ENCODE measurements around the gene SLC4A3.
"Not testable (repeated sequence)": the region's sequence is repeated elsewhere in the genome, so short reads cannot be mapped to it uniquely, and the experiment has no call there.

Gene SLC4A3

GRCh38 chr2:219679041-219679440 lies 51.6 kb downstream of the SLC4A3 start:
- DNase-seq (ENCODE audit: low spot score) = no peak

- DNase-seq (ENCODE audit: low spot score) = no peak
Observed at GRCh38 chr2:219679571-219679970, 52.1 kb downstream of the SLC4A3 start.

DNA sequence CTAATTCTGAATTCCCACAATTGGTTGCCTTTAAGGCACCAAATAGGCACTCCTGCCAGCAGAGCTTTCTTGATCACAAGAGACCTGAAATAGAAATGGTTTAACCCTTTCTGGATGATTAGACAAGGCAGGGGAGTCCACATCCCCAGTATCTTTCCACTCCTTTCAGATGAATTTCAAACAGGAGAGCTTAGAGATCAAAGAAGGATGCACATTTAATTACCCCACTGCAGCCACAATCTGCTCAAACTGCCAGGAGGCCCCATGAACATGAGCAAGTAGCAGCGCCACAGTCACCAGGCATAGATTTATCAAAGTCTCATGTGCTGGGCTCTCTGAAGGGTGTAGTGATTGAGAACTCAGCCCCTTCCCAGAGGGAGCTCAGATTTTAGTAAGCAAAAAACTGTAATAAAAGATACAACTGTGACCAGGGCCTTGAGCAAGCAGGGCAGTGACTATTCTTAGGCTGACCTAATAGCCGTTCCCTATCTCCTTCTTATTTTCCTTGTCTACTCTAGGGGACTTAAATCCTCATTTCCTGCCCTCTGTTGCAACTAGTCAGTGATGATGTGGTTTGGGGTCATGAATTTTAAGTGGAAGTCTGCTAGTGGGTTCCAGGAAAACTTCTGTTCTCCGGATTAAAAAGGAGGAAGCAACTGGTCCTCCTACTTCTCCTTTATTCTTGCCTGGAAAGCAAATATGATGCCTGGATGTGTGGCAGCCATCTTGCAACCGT lies 53.7 kb downstream of the SLC4A3 start:
- DNase-seq (ENCODE audit: low spot score) = no peak

GRCh38 chr2:219681694-219682300 lies 54.4 kb downstream of the SLC4A3 start:
- DNase-seq (ENCODE audit: low spot score) = no peak

GRCh38 chr2:219683474-219683873 lies 56.0 kb downstream of the SLC4A3 start:
- DNase-seq (ENCODE audit: low spot score) = not testable (repeated sequence)

DNA sequence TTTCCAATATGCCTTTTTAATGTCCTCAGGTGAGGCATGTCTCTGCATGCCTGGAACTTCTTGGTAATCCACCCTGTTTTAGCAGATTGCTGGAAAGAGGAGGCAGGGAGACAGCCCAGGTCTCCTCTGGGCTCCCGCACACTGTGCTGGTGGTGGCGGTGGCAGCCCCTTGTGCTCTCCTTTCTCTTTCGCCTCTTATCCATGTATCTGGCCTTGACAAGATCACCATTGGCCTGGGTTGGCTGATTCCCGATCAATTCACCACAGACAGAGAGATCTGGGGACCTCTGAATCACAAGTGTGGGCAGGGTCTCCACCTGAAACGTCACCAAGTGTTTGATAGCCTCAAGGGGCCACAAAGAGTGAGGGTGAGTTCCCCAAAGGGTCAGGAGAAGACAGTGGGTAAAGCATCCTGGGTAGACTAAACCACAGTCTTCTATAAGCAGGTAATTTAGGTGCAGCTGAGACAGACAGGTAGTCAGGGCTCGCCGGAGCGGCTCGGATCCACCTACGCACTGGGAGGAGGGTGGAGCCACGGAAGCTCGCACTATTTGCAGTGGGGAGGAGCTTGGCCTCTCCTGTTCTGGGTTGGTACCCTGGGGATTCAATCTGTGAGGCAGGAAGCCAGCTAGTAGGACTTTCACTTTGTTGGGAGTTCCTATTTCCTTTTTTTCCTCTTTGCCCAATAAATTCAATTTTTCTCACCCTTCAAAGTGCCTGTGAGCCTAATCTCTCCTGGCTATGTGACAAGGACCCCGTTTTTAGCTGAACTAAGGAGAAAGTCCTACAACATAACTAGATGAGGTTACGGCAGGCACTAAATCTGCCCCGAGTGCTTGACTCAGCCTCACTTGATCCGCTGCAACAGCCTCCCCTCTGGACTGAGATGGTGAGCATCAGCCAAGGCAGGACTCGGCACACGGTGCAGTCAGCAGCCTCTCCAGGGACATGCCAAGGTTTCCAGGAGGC lies 57.6 kb downstream of the SLC4A3 start:
- DNase-seq (ENCODE audit: low spot score) = peak; percentile 23

GRCh38 chr2:219687272-219687671 lies 59.8 kb downstream of the SLC4A3 start:
- no peak for DNase-seq (ENCODE audit: low spot score)

- DNase-seq (ENCODE audit: low spot score) = no peak
Observed at GRCh38 chr2:219687882-219688559, 60.6 kb downstream of the SLC4A3 start.

DNA sequence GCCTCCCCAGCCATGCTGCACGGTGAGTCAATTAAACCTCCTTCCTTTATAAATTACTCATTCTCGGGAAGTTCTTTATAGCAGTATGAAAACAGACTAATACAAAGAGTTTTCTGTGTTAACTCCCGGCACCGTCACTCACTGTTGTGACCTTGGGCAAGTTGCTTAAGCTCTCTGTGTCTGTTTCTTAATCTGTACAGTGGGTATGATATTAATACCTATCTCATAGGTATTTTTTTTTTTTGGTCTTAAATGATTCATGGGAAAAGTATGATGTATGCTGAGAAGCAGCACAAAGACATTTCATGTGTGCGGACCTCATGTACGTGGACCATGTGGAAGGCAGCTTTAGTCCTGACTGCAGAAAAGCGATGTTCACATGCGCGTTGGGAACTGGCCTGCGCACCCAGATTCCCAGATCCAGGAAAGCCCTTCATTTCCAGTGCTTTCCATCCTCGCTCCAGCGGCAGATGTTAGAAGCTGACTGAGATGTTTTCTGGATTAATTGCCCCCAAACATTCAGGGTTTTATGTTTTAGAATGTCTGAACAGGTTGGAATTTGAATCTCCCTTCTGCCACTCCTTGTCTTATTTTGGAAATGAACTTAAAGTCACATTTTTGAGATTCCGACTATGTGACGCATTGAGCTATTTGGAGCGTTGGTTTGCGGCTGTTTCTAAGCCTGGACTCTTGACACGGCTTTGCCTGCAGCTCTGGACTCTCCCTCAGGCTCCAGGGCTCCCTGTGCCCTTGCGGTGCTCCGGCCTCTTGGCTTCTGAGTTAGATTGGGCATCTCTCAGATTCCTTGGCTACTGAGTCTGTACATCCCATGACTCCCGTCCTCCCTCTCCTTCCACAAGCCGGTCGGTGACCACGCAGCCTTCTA lies 61.4 kb downstream of the SLC4A3 start:
- no peak for DNase-seq (ENCODE audit: low spot score)

- DNase-seq (ENCODE audit: low spot score) = peak; percentile 36
Observed at GRCh38 chr2:219689676-219690628, 62.5 kb downstream of the SLC4A3 start.

DNA sequence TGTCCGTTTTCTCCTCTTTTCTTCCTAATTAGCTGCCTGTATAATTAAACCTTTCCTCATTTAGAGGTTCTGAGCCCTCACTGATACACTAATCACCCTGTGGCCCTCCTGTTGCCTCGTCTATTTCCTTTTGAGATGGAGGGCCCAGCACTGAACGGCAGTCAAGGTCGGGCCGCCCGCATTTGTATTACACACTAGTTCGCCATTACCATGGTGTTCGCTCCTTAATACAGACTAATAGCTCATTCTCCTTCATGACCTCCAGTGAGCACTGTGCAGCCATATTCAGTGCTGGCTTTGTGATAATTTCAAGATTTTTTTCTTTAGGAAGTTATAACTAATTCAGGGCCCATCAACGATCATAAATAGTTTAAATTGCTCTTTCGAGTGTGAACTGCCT lies 64.1 kb downstream of the SLC4A3 start:
- DNase-seq (ENCODE audit: low spot score) = no peak
